Muscle of back (tissue), 13 donors: ENCODE results near the gene PCDHAC2. TPM values are rescaled to one million over a fixed set of nuclear protein-coding genes. Genes with fewer than 3 reads are reported as not detected.

Experiments used
- DNase-seq, 3 donors: peaks; one replicate each; pipeline versions ENCODE4 v3.0.0 to v3.0.0-alpha.2; 2013
- long read RNA-seq, 9 donors: transcript quantifications; one replicate each; lab custom pipeline, GENCODE V29; 2026
- polyA plus RNA-seq, 10 donors: library from polyadenylated mRNA; unstranded; fragments of 120-200 nt; gene quantifications; one replicate each; pipeline ENCODE4 v1.2.1, GENCODE V29; 2013; ENCODE audit not compliant: insufficient read length in 10 of 10

PCDHAC2 gene
- polyA plus RNA-seq, result 1 to 10 TPM in 6 of 10 donors, under 1 TPM in 4; 0.67 to 5.8 (median 1.4) TPM
- long read RNA-seq, donor 1, full-length matches to known transcripts, result 2 of 2 reads
- long read RNA-seq, donor 1, partial matches to known transcripts, result 0 of 2 reads
- long read RNA-seq, donor 1, other reads (novel, unspliced or antisense), result 0 of 2 reads
- long read RNA-seq, donor 2, result 0 reads
- long read RNA-seq, donor 3, result 0 reads
- long read RNA-seq, donor 4, result 0 reads
- long read RNA-seq, donor 5, full-length matches to known transcripts, result 3 of 3 reads
- long read RNA-seq, donor 5, partial matches to known transcripts, result 0 of 3 reads
- long read RNA-seq, donor 5, other reads (novel, unspliced or antisense), result 0 of 3 reads
- long read RNA-seq, donor 6, full-length matches to known transcripts, result 1 of 1 reads
- long read RNA-seq, donor 6, partial matches to known transcripts, result 0 of 1 reads
- long read RNA-seq, donor 6, other reads (novel, unspliced or antisense), result 0 of 1 reads
- long read RNA-seq, donor 7, full-length matches to known transcripts, result 1 of 1 reads
- long read RNA-seq, donor 7, partial matches to known transcripts, result 0 of 1 reads
- long read RNA-seq, donor 7, other reads (novel, unspliced or antisense), result 0 of 1 reads
- long read RNA-seq, donor 8, full-length matches to known transcripts, result 6 of 6 reads
- long read RNA-seq, donor 8, partial matches to known transcripts, result 0 of 6 reads
- long read RNA-seq, donor 8, other reads (novel, unspliced or antisense), result 0 of 6 reads
- long read RNA-seq, donor 9, result 0 reads

- peak; percentile 24 to 86 (median 53) for DNase-seq
These were observed at the start of gene PCDHAC2 for GRCh38 chr5:140966293-140967225. Gene PCDHAC2 (plus strand): TSS chr5:140966476. CDS start chr5:140966767, 291 bp downstream.

DNA sequence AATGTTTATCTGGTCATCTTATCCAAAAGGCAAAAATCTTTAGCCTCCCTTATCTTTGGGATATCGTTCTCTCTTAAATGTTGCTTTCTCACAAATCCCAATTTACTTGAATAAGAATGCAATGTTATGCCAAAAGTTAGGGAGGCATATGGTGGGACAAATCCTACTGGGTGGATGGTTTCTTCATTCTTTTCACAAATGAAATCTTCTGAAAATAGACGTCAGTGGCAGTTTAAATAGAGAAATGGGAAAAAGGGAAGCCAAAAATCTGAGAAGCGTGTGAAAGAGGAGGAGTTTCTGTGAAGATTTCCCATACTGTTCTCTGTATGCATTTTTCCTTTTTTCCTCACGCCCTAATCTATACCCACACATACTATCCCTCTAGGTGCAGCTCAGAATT, 42.7 kb upstream of the PCDHAC2 start:
- DNase-seq, result no peak

GRCh38 chr5:140925806-140926442, 40.4 kb upstream of the PCDHAC2 start, which contains the start of gene PCDHAC1:
Gene PCDHAC1 (plus strand): TSS chr5:140926299. CDS start chr5:140926893, 594 bp downstream.
- peak in 1 of 3 donors; percentile 1 for DNase-seq

- DNase-seq, result peak; percentile 41 to 86 (median 68)
These were observed 39.6 kb upstream of the PCDHAC2 start for GRCh38 chr5:140926443-140927227.

GRCh38 chr5:140927228-140927573, 39.1 kb upstream of the PCDHAC2 start:
- no peak for DNase-seq

GRCh38 chr5:140934964-140935606, 31.2 kb upstream of the PCDHAC2 start:
- no peak for DNase-seq

- no peak for DNase-seq
These were observed 19.7 kb upstream of the PCDHAC2 start for GRCh38 chr5:140946578-140946977.

- no peak for DNase-seq
These were observed 14.6 kb upstream of the PCDHAC2 start for GRCh38 chr5:140951636-140952035.

GRCh38 chr5:140953234-140953633, 13.0 kb upstream of the PCDHAC2 start:
- no peak for DNase-seq

GRCh38 chr5:140962190-140962589, 4.1 kb upstream of the PCDHAC2 start:
- DNase-seq, result no peak

DNA sequence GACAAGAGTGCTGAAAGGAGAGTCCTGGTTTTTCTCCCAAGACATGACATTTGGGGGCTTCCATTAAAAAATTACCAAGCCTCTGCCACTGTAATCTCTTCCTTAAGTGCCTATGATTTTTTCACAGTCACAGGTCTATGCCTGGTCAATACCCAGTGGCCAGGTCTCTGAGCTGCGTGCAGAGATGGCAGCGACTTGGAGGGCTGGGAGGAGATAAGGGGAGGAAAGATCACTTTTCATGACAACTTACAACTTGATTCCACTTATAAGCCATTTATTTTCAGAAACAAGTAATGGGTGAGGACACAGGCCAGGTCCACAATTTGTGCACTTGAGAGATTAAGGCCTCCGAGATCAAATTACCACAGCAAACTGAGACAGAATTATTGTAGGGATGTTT, 1.9 kb upstream of the PCDHAC2 start:
- no peak for DNase-seq

GRCh38 chr5:140965905-140966292, 377 bp upstream of the PCDHAC2 start:
- DNase-seq, result no peak

DNA sequence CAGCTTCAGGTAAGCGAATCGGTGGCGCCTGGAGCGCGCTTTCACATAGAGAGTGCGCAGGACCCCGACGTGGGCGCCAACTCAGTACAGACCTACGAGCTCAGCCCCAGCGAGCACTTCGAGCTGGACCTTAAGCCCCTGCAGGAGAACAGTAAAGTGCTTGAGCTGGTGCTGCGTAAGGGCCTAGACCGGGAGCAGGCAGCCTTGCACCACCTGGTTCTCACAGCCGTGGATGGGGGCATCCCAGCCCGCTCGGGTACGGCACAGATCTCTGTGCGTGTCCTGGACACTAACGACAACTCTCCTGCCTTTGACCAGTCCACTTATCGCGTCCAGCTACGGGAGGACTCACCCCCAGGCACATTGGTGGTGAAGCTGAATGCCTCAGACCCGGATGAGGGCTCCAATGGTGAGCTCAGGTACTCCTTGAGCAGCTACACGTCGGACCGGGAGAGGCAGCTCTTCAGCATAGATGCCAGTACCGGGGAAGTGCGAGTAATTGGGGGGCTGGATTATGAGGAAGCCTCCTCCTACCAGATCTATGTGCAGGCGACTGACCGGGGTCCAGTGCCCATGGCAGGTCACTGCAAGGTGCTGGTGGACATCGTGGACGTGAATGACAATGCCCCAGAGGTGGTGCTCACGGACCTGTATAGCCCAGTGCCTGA, 1.1 kb downstream of the PCDHAC2 start:
- no peak for DNase-seq

DNA sequence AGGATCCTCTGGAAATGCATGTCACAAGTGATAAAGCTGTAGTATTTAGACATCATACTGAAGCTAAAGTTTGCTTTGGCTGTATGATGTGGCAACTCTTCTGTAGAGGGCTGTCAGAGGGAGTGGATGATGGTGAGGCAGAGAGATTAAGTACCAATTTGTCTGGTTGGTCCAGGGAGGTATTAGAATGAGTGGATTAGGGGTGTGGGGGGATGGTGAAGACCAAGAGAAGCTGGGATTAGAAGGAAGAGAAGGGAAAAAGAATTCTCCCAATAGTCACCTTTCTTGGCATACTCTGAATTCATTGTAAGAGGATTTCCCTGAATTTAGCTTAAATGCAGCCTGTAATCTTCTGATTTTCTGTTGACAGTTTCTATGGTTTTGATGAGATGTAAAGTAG, 3.6 kb downstream of the PCDHAC2 start:
- DNase-seq, result no peak

- no peak for DNase-seq
These were observed 7.3 kb downstream of the PCDHAC2 start for GRCh38 chr5:140973550-140973949.

DNA sequence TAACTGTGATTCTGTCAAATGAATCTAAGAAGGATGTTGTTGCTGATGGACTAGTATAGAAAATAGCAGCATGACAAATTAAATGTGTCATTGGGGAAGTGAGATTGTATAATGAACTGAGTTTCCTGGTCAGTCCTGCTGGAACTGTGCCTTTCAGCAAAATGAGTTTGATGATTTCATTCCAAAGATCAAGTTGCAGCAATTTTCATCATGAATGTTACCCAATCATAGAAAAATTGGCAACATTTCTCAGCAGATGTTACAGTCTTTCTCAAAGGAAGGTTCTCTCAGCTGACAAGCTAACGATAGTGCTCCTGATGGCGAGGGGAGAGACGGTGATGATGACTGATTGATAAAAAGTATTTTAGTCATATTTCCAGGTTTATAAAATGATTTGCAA, 10.7 kb downstream of the PCDHAC2 start:
- DNase-seq, result peak; percentile 34 to 77 (median 46)

- no peak for DNase-seq
These were observed 12.0 kb downstream of the PCDHAC2 start for GRCh38 chr5:140978260-140978659.

DNA sequence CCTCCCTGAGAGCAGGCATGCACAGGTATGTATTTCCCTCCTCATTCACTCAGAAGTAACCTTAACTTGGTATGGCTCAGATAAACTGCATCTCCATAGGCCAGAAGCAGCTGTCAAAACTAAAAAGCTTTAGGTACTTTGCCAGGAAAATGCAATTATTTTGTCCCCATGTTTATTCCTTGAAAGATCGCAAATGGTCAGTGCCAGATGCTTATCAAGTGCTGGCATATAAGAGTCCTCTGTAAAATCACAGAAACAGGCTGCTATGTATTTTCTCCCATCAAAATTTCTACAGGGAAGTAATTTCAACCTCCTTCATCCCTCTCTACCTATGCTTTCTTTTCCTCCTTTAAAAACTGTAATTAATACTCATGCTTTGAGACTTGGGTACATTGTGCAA, 12.7 kb downstream of the PCDHAC2 start:
- DNase-seq, result no peak

DNA sequence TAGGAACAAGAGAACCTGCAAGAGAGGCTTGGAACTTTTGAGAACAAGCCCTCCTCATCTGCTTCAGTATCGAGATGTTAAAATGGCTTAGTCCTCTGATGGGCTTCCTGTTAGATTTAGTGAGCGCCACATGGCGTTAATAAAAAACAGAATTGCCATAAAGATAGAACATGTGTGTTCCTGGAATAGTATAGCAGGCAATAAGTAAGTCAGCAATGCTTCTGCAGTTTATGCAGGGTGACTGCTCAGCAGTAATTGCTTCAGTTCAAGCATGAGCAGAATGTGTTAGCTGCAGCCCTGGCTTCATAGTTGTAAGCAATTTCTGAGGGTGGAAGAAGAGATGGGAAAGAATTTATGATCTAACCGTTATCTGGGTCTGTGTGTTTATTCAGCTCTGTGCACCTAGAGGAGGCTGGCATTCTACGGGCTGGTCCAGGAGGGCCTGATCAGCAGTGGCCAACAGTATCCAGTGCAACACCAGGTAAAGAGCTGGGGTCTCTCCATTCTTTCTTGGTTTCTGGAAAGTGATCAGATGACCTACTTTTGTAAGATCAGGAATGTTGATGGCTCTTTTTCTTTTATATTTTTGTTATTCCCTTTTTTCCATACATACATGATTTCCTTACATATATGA, 15.9 kb downstream of the PCDHAC2 start:
- DNase-seq, result no peak
